ENCODE measurements around the gene HBG2. TPM values are rescaled to one million over a fixed set of nuclear protein-coding genes. Genes with fewer than 3 reads are reported as not detected.

The HBG2 gene
- total and polyA plus RNA-seq, 2 donors from 2014 or later, result not detected

GRCh38 chr11:5241458-5241857 is 13.1 kb downstream of the HBG2 start:
- DNase-seq (no peak), FAIRE-seq (no peak)
- no peaks in the 10 kb centered on the region for H3K9me3 ChIP-seq (ENCODE audit: control insufficient read depth in 2 of 3, insufficient read depth in 1 of 3, low read length in 3 of 3)
- H3K27ac ChIP-seq (ENCODE audit: low read depth in 2 of 2, low read length in 2 of 2), result no peak overlapping the region
- no peaks in the 10 kb centered on the region for H3K4me1 ChIP-seq (ENCODE audit: control insufficient read depth in 2 of 3, insufficient read depth in 2 of 3, low read depth in 1 of 3, low read length in 3 of 3)
- H3K4me3 ChIP-seq (ENCODE audit: low read length in 3 of 3), result no peak overlapping the region
- no peaks in the 10 kb centered on the region for H3K27me3 ChIP-seq (ENCODE audit: control insufficient read depth, insufficient read depth, low read length)
- no peak for TF ChIP-seq CTCF (IDR thresholded peaks at IDR 0.05; ENCODE audit: borderline replicate concordance, extremely low read depth, insufficient read depth)
- no peaks in the 10 kb centered on the region for H3K36me3 ChIP-seq (ENCODE audit: control insufficient read depth in 2 of 3, insufficient read depth in 3 of 3, low read length in 3 of 3)
- no peak overlapping the region for H3K9ac ChIP-seq (ENCODE audit: low read length in 3 of 3)
- intact Hi-C loops (cut with DNase I), result no loop called here

- H3K4me3 ChIP-seq (ENCODE audit: low read length in 3 of 3), result no peak overlapping the region
- intact Hi-C loops (cut with DNase I), result no loop called here
- no peaks in the 10 kb centered on the region for H3K9me3 ChIP-seq (ENCODE audit: control insufficient read depth in 2 of 3, insufficient read depth in 1 of 3, low read length in 3 of 3)
- H3K4me1 ChIP-seq (ENCODE audit: control insufficient read depth in 2 of 3, insufficient read depth in 2 of 3, low read depth in 1 of 3, low read length in 3 of 3), result no peaks in the 10 kb centered on the region
- H3K36me3 ChIP-seq (ENCODE audit: control insufficient read depth in 2 of 3, insufficient read depth in 3 of 3, low read length in 3 of 3), result no peaks in the 10 kb centered on the region
- FAIRE-seq, result no peak
- H3K9ac ChIP-seq (ENCODE audit: low read length in 3 of 3), result no peak overlapping the region
- no peak for TF ChIP-seq CTCF (IDR thresholded peaks at IDR 0.05; ENCODE audit: borderline replicate concordance, extremely low read depth, insufficient read depth)
- DNase-seq, result no peak
- no peaks in the 10 kb centered on the region for H3K27me3 ChIP-seq (ENCODE audit: control insufficient read depth, insufficient read depth, low read length)
- no peak overlapping the region for H3K27ac ChIP-seq (ENCODE audit: low read depth in 2 of 2, low read length in 2 of 2)
Measured at GRCh38 chr11:5240458-5240857, 14.1 kb downstream of the HBG2 start.

- DNase-seq, result no peak
- no peak for TF ChIP-seq CTCF (IDR thresholded peaks at IDR 0.05; ENCODE audit: borderline replicate concordance, extremely low read depth, insufficient read depth)
- Histone ChIP-seq H3K27ac (ENCODE audit: low read depth in 2 of 2, low read length in 2 of 2) (no peak overlapping the region), H3K4me1 (ENCODE audit: control insufficient read depth in 2 of 3, insufficient read depth in 2 of 3, low read depth in 1 of 3, low read length in 3 of 3) (no peaks in the 10 kb centered on the region), H3K9ac (ENCODE audit: low read length in 3 of 3) (no peak overlapping the region), H3K9me3 (ENCODE audit: control insufficient read depth in 2 of 3, insufficient read depth in 1 of 3, low read length in 3 of 3) (no peaks in the 10 kb centered on the region), H3K27me3 (ENCODE audit: control insufficient read depth, insufficient read depth, low read length) (no peaks in the 10 kb centered on the region), H3K4me3 (ENCODE audit: low read length in 3 of 3) (no peak overlapping the region), H3K36me3 (ENCODE audit: control insufficient read depth in 2 of 3, insufficient read depth in 3 of 3, low read length in 3 of 3) (no peaks in the 10 kb centered on the region)
- intact Hi-C loops (cut with DNase I), result no loop called here
- no peak for FAIRE-seq
Measured at GRCh38 chr11:5240056-5240455, 14.5 kb downstream of the HBG2 start.

- H3K27me3 ChIP-seq (ENCODE audit: control insufficient read depth, insufficient read depth, low read length), result no peaks in the 10 kb centered on the region
- H3K4me3 ChIP-seq (ENCODE audit: low read length in 3 of 3), result no peak overlapping the region
- H3K9me3 ChIP-seq (ENCODE audit: control insufficient read depth in 2 of 3, insufficient read depth in 1 of 3, low read length in 3 of 3), result no peaks in the 10 kb centered on the region
- intact Hi-C loops (cut with DNase I), result no loop called here
- no peak for TF ChIP-seq CTCF (IDR thresholded peaks at IDR 0.05; ENCODE audit: borderline replicate concordance, extremely low read depth, insufficient read depth)
- H3K27ac ChIP-seq (ENCODE audit: low read depth in 2 of 2, low read length in 2 of 2), result no peak overlapping the region
- H3K36me3 ChIP-seq (ENCODE audit: control insufficient read depth in 2 of 3, insufficient read depth in 3 of 3, low read length in 3 of 3), result no peaks in the 10 kb centered on the region
- FAIRE-seq (no peak), DNase-seq (no peak)
- H3K9ac ChIP-seq (ENCODE audit: low read length in 3 of 3), result no peak overlapping the region
- H3K4me1 ChIP-seq (ENCODE audit: control insufficient read depth in 2 of 3, insufficient read depth in 2 of 3, low read depth in 1 of 3, low read length in 3 of 3), result peaks cover 0 to 4% (median 0%) of the 10 kb centered on the region in 3 donors
Measured at GRCh38 chr11:5239046-5239445, 15.5 kb downstream of the HBG2 start.
